Measurements from ENCODE around the gene CIDEC. TPM values are rescaled to one million over a fixed set of nuclear protein-coding genes. Genes with fewer than 3 reads are reported as not detected.

CIDEC gene
- total RNA-seq (2014; rRNA removed; shearing (Covaris generic)) (not detected in 2 replicates), polyA plus RNA-seq (2016; fragmentation: Nextera tagmentation; extraction: Ambion mirVana) (not detected in 2 replicates)
- long read RNA-seq = 0 reads

- H3K79me2 ChIP-seq (replicated peaks; ENCODE audit: insufficient read depth) = no peaks in the 10 kb centered on the region
- DNase-seq (ENCODE audit: low spot score) (no peak), ATAC-seq (no peak)
- H3F3A ChIP-seq (replicated peaks; ENCODE audit: low read depth) = no peaks in the 10 kb centered on the region
- H3K9me2 ChIP-seq (ENCODE audit: insufficient read depth) = no peaks in the 10 kb centered on the region
- no peak within 1 kb of the TSS for H3K27ac ChIP-seq (ENCODE audit: low read depth)
- H3K9me3 Mint-ChIP-seq = no peaks in the 10 kb centered on the region
- H3K4me1 Mint-ChIP-seq = 0 out of 3 replicates have a peak, but pooled peaks cover 3% of the 10 kb centered on the region
- no peak for TF ChIP-seq ZNF331 (CRISPR knock-in tag; IDR thresholded peaks at IDR 0.05; ENCODE audit: low read depth)
- no peaks in the 10 kb centered on the region for H3K36me3 ChIP-seq (ENCODE audit: insufficient read depth)
- peak within 1 kb of the TSS; percentile 23; the same call in 1 of the 2 replicates for H2AFZ ChIP-seq
- H3K27me3 Mint-ChIP-seq (ENCODE audit: insufficient read depth, low read depth, poor library complexity) = peaks cover 2% of the 10 kb centered on the region
- H3K27ac Mint-ChIP-seq = no peak within 1 kb of the TSS
- no peaks in the 10 kb centered on the region for H3K4me1 ChIP-seq (ENCODE audit: insufficient read depth)
- H3K4me3 ChIP-seq = no peak within 1 kb of the TSS
- H3K36me3 Mint-ChIP-seq (ENCODE audit: low read depth) = no peaks in the 10 kb centered on the region
- H4K20me1 ChIP-seq (replicated peaks; ENCODE audit: insufficient read depth) = no peaks in the 10 kb centered on the region
- no peak within 1 kb of the TSS for H3K4me3 Mint-ChIP-seq
- no peak within 1 kb of the TSS for H3K4me2 ChIP-seq
- H3K27me3 ChIP-seq (ENCODE audit: insufficient read depth) = no peaks in the 10 kb centered on the region
Measured at GRCh38 chr3:9879830-9880549, at the start of gene CIDEC. CIDEC (minus strand) TSS chr3:9880253; CDS start chr3:9878486, 1,767 bp downstream.

GRCh38 chr3:9928158-9928557 is 48.1 kb upstream of the CIDEC start:
- ATAC-seq (no peak), DNase-seq (ENCODE audit: low spot score) (no peak)
- H3K4me1 ChIP-seq (ENCODE audit: insufficient read depth) = no peaks in the 10 kb centered on the region; the same call in 1 of the 2 replicates
- H4K20me1 ChIP-seq (replicated peaks; ENCODE audit: insufficient read depth) = no peaks in the 10 kb centered on the region
- Mint-ChIP-seq H3K27me3 (ENCODE audit: insufficient read depth, low read depth, poor library complexity) (peaks cover 10% of the 10 kb centered on the region), H3K27ac (no peak overlapping the region), H3K9me3 (peaks cover 12% of the 10 kb centered on the region; the same call in 2 of the 3 replicates), H3K4me3 (no peak overlapping the region), H3K4me1 (peaks cover 2% of the 10 kb centered on the region; the same call in 1 of the 3 replicates), H3K36me3 (ENCODE audit: low read depth) (peaks cover 14% of the 10 kb centered on the region)
- H3K4me3 ChIP-seq = no peak overlapping the region
- H3K9me2 ChIP-seq (ENCODE audit: insufficient read depth) = no peaks in the 10 kb centered on the region
- no peak overlapping the region for H3K27ac ChIP-seq (ENCODE audit: low read depth)
- no peak overlapping the region for H2AFZ ChIP-seq
- H3K27me3 ChIP-seq (ENCODE audit: insufficient read depth) = peaks cover 8% of the 10 kb centered on the region; the same call in 1 of the 2 replicates
- H3K4me2 ChIP-seq = no peak overlapping the region
- H3F3A ChIP-seq (replicated peaks; ENCODE audit: low read depth) = 0 out of 2 replicates have a peak, but pooled peaks cover 5% of the 10 kb centered on the region
- H3K79me2 ChIP-seq (replicated peaks; ENCODE audit: insufficient read depth) = no peaks in the 10 kb centered on the region
- H3K36me3 ChIP-seq (ENCODE audit: insufficient read depth) = no peaks in the 10 kb centered on the region
- no peak for TF ChIP-seq CREB1 (CRISPR knock-in tag; IDR thresholded peaks at IDR 0.05; ENCODE audit: low read depth)
- no peak for TF ChIP-seq ZNF462 (CRISPR knock-in tag; IDR thresholded peaks at IDR 0.05)
- TF ChIP-seq NANOG (IDR thresholded peaks at IDR 0.05; ENCODE audit: borderline replicate concordance) = no peak
- TF ChIP-seq REST (IDR thresholded peaks at IDR 0.05; ENCODE audit: unreplicated experiment) = no peak
- no peak for TF ChIP-seq ETS1 (IDR thresholded peaks at IDR 0.05)
- TF ChIP-seq CTCF (conservative IDR thresholded peaks at IDR 0.05; ENCODE audit: low read depth in 2 of 2) = no peak

Measured in GM23338 (cell line).